ENCODE measurements around the gene DAP. TPM values are rescaled to one million over a fixed set of nuclear protein-coding genes. Genes with fewer than 3 reads are reported as not detected.

The DAP gene
- total RNA-seq, 1 donor from 2014 or later = 22.9 TPM

DNA sequence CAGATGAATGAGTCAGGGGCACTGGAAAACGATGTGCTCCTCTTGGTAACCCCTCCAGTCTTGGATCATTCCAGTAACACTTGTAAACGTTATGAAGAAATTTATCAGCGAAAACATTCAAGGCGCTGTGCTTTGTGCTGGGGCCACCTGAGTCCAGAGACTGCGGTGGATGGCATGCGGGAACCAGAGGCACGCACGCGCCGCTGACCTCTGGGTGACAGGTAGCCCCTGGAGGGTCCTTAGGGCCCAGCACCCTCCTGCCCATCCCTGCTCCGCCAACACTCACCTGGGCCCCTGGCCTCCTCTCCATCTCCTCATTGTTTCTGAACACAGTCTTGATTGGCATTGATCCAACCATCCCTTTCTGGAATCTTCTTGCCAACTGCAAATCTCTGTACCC lies 86.9 kb downstream of the DAP start:
- peaks cover 8% of the 10 kb centered on the region for H3K9me3 ChIP-seq (replicated peaks)
- no peak for DNase-seq
- H3K4me3 ChIP-seq = no peak overlapping the region

DNA sequence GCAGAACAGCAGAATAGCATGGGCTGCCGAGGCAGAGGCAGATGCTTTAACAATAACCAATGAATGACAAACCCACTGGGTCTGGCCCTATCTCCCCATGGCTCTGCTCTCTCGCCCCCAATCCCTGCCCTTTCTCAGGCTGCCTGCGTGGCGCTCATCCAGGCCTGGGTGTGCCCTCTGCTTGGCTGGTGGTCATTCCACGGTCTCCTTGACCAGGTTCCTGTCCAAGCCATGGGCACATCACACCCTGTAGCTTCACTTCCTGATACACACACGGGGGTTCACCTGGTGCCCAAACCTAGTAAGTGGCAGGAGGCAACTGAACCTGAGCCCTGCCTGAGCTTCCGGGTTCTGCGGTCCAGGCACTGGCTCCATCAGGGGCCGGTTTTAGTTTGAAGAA lies 87.6 kb downstream of the DAP start:
- Histone ChIP-seq H3K27me3 (ENCODE audit: low read depth) (peaks cover 15% of the 10 kb centered on the region), H3K4me3 (no peak overlapping the region), H3K4me1 (no peaks in the 10 kb centered on the region), H3K27ac (replicated peaks) (no peak overlapping the region), H3K9me3 (replicated peaks) (peaks cover 8% of the 10 kb centered on the region), H3K36me3 (peaks cover 15% of the 10 kb centered on the region)
- TF ChIP-seq CTCF (IDR thresholded peaks at IDR 0.05; ENCODE audit: borderline replicate concordance) = no peak
- intact Hi-C loops (cut with micrococcal nuclease) = no loop called here
- no peak for DNase-seq

More for the DNA sequence above, 86.9 kb downstream of the DAP start:
- Histone ChIP-seq H3K27me3 (ENCODE audit: low read depth) (peaks cover 15% of the 10 kb centered on the region), H3K36me3 (peaks cover 19% of the 10 kb centered on the region), H3K27ac (replicated peaks) (no peak overlapping the region), H3K4me1 (no peaks in the 10 kb centered on the region)
- intact Hi-C loops (cut with micrococcal nuclease) = no loop called here
- no peak for TF ChIP-seq CTCF (IDR thresholded peaks at IDR 0.05; ENCODE audit: borderline replicate concordance)

- Histone ChIP-seq H3K27ac (replicated peaks) (no peak overlapping the region), H3K27me3 (ENCODE audit: low read depth) (peaks cover 15% of the 10 kb centered on the region), H3K4me3 (no peak overlapping the region), H3K36me3 (peaks cover 11% of the 10 kb centered on the region), H3K9me3 (replicated peaks) (peaks cover 8% of the 10 kb centered on the region), H3K4me1 (no peaks in the 10 kb centered on the region)
- DNase-seq = no peak
- TF ChIP-seq CTCF (IDR thresholded peaks at IDR 0.05; ENCODE audit: borderline replicate concordance) = no peak
- intact Hi-C loops (cut with micrococcal nuclease) = no loop called here
Measured at GRCh38 chr5:10673017-10673389, 88.0 kb downstream of the DAP start.

DNA sequence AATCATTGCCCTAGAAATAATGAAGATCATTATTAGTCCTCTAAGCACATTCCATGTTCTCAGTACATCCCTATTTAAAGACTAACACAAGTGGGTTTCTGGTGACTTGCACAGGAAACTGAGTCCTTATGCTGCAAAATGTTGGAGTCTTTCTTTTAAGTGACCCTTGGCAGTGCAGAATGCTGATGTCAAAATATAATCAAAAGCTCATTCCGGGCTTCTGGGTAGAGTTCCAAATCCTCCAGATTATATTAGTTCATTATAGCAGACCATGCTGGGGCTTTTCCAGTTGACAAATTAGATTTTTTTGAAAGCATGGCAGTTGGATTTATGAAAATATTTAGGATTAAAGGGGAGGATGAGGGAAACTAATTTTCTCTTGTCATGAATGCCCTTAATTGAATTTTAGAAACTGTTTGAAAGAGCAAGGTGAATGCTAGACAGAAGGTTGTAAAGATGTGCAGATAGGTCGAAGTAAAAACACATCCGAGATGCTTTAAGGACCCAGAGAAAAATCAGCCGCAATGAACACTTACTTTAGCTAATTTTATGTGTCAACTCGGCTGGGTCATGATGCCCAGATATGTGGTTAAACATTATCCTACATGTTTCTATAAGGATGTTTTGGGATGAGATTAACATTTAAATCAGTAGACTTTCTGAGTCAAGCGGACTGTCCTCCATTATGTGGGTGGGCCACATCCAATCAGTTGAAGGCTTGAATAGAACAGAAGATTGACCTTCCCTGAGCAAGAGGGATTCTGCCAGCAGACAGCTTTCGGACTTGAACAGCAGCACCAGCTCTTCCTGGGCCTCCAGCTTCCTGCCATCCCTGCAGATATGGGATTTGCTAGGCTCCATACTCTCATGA lies 88.7 kb downstream of the DAP start:
- intact Hi-C loops (cut with micrococcal nuclease) = no loop called here
- no peak for DNase-seq

More for the DNA sequence above, 88.7 kb downstream of the DAP start:
- Histone ChIP-seq H3K36me3 (peaks cover 6% of the 10 kb centered on the region), H3K27ac (replicated peaks) (no peak overlapping the region), H3K9me3 (replicated peaks) (peaks cover 5% of the 10 kb centered on the region), H3K4me3 (no peak overlapping the region), H3K27me3 (ENCODE audit: low read depth) (peaks cover 15% of the 10 kb centered on the region), H3K4me1 (no peaks in the 10 kb centered on the region)
- TF ChIP-seq CTCF (IDR thresholded peaks at IDR 0.05; ENCODE audit: borderline replicate concordance) = no peak

Measured in left ventricle myocardium inferior (tissue), 1 donor.